PC-3 (cell line): ENCODE results near the gene ASF1A. TPM values are rescaled to one million over a fixed set of nuclear protein-coding genes. Genes with fewer than 3 reads are reported as not detected.

Source experiments
- ATAC-seq: fragments of 200-7000 bp; cut with Tn5 transposase; 2 replicates; pipeline ENCODE4 v1.9.1; 2020; ENCODE audit warnings: mild to moderate bottlenecking, moderate library complexity
- BruUV-seq: library from RNA; stranded (reverse); fragments of 400-500 nt; replicated peaks from 2 replicates; lab custom pipeline; 2021; lab: Mats Ljungman, UMichigan
- CTCF ChIA-PET: fragments of 300-600 bp; sonication (Branson Sonifier 250); formaldehyde crosslinking; loops from one replicate; lab custom pipeline; 2022; ENCODE audit warnings: antibody characterized with exemption; lab: Charles Lee
- POLR2A ChIA-PET: fragments of 300-600 bp; sonication (Branson Sonifier 250); formaldehyde crosslinking; loops from one replicate; lab custom pipeline; 2022; ENCODE audit warnings: antibody characterized with exemption; ENCODE audit not compliant: unreplicated experiment; lab: Charles Lee
- DNase-seq: peaks from one replicate; pipeline ENCODE4 v3.0.0-alpha.2; 2015
- H2AFZ ChIP-seq: fragments of 300-600 bp; sonication (generic); 2 replicates; pipeline ENCODE4 v1.6.0; 2016; ENCODE audit warnings: antibody characterized with exemption, low read length
- H3F3A ChIP-seq: fragments of 300-600 bp; sonication (generic); one replicate; pipeline ENCODE4 v1.6.0; 2017; ENCODE audit warnings: antibody characterized with exemption, low read length, control low read depth, mild to moderate bottlenecking; ENCODE audit not compliant: unreplicated experiment
- H3K27ac ChIP-seq: fragments of 300-600 bp; sonication (generic); 2 replicates; pipeline ENCODE4 v1.5.1; 2016; ENCODE audit warnings: mild to moderate bottlenecking, low read length
- H3K27me3 ChIP-seq: fragments of 300-600 bp; sonication (generic); 2 replicates; pipeline ENCODE4 v1.6.1; 2016; ENCODE audit warnings: low read length, mixed read lengths
- H3K36me3 ChIP-seq: fragments of 300-600 bp; sonication (generic); 2 replicates; pipeline ENCODE4 v1.6.1; 2016; ENCODE audit warnings: low read depth, mixed run types, low read length, mixed read lengths
- H3K4me1 ChIP-seq: fragments of 300-600 bp; sonication (generic); 2 replicates; pipeline ENCODE4 v1.5.1; 2016; ENCODE audit warnings: low read length; ENCODE audit not compliant: insufficient read depth
- H3K4me2 ChIP-seq: fragments of 300-600 bp; sonication (generic); 2 replicates; pipeline ENCODE4 v1.6.0; 2016; ENCODE audit warnings: low read length
- H3K4me3 ChIP-seq: fragments of 300-600 bp; sonication (generic); 2 replicates; pipeline ENCODE4 v1.5.1; 2016; ENCODE audit warnings: mild to moderate bottlenecking, low read length, mixed read lengths
- H3K79me2 ChIP-seq: fragments of 300-600 bp; sonication (generic); 2 replicates; pipeline ENCODE4 v1.6.1; 2017; ENCODE audit warnings: low read length, mixed read lengths
- H3K9ac ChIP-seq: fragments of 300-600 bp; sonication (generic); 2 replicates; pipeline ENCODE4 v1.6.0; 2016; ENCODE audit warnings: mild to moderate bottlenecking, low read length
- H3K9me2 ChIP-seq: fragments of 300-600 bp; sonication (generic); replicated peaks from 2 replicates; pipeline ENCODE4 v1.6.1; 2016; ENCODE audit warnings: mixed run types, low read length, mixed read lengths
- H3K9me3 ChIP-seq: fragments of 300-600 bp; sonication (generic); 2 replicates; pipeline ENCODE4 v1.6.1; 2016; ENCODE audit warnings: low read length, mixed read lengths
- H4K20me1 ChIP-seq: fragments of 300-600 bp; sonication (generic); 2 replicates; pipeline ENCODE4 v1.6.1; 2016; ENCODE audit warnings: low read length, mixed read lengths
- EZH2 ChIP-seq: fragments of 300-600 bp; sonication (generic); IDR thresholded peaks from one replicate; pipeline ENCODE4 v1.6.1; 2017; ENCODE audit warnings: antibody characterized with exemption, mild to moderate bottlenecking, low read length; ENCODE audit not compliant: unreplicated experiment
- EZH2phosphoT487 ChIP-seq: fragments of 300-600 bp; sonication (generic); IDR thresholded peaks from 2 replicates; pipeline ENCODE4 v1.6.1; 2018; ENCODE audit warnings: mild to moderate bottlenecking, antibody characterized with exemption, low read length, borderline replicate concordance
- intact Hi-C: fragments of 100-400 bp; cut with micrococcal nuclease; formaldehyde crosslinking; loops from 2 replicates; pipeline ENCODE4 v1.9.0; 2023
- total RNA-seq: library from RNA; depleted of rRNA; stranded (reverse); fragments of >200 nt; gene quantifications from 2 replicates; pipeline ENCODE4 v1.2.3, GENCODE V29; 2014
- TF ChIP-seq, protein P1 (sequence below): fragments of 300-600 bp; sonication (generic); conservative IDR thresholded peaks from 2 replicates; pipeline ENCODE4 v1.5.1; 2017; ENCODE audit warnings: antibody characterized with exemption, low read depth, mild to moderate bottlenecking, low read length

The ASF1A gene
- total RNA-seq, 1 experiment from 2014 or later = 25.0 TPM

DNA sequence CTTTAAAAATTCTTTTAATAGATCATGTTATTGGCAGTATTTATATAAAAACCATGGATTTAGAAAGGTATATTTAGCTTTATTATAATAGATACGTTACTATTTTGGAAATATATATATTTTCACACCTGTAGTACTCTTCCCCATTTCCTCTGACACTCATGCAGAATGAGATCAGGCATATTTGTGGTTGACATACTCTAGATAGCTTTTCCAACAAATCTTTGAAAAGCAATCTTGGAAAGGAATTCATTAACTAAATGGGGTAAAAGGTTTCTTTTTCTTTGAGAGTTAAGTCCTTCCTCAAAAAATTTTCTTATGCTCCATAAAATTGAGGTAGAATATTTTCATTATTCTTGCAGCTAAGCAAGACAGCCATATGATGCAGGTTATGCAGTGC, 14.5 kb downstream of the ASF1A start:
- Histone ChIP-seq H3K4me1 (no peaks in the 10 kb centered on the region), H3F3A (no peaks in the 10 kb centered on the region), H4K20me1 (0 out of 2 replicates have a peak, but pooled peaks cover 3% of the 10 kb centered on the region), H3K9me3 (no peaks in the 10 kb centered on the region), H3K27me3 (no peaks in the 10 kb centered on the region), H3K36me3 (peaks cover 74% of the 10 kb centered on the region), H3K27ac (no peak overlapping the region), H3K9me2 (no peaks in the 10 kb centered on the region), H3K4me2 (no peak overlapping the region), H3K4me3 (no peak overlapping the region), H2AFZ (no peak overlapping the region), H3K79me2 (peaks cover 10% of the 10 kb centered on the region), H3K9ac (no peak overlapping the region)
- TF ChIP-seq EZH2 = no peak
- TF ChIP-seq, protein P1, sequence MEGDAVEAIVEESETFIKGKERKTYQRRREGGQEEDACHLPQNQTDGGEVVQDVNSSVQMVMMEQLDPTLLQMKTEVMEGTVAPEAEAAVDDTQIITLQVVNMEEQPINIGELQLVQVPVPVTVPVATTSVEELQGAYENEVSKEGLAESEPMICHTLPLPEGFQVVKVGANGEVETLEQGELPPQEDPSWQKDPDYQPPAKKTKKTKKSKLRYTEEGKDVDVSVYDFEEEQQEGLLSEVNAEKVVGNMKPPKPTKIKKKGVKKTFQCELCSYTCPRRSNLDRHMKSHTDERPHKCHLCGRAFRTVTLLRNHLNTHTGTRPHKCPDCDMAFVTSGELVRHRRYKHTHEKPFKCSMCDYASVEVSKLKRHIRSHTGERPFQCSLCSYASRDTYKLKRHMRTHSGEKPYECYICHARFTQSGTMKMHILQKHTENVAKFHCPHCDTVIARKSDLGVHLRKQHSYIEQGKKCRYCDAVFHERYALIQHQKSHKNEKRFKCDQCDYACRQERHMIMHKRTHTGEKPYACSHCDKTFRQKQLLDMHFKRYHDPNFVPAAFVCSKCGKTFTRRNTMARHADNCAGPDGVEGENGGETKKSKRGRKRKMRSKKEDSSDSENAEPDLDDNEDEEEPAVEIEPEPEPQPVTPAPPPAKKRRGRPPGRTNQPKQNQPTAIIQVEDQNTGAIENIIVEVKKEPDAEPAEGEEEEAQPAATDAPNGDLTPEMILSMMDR = no peak
- no peak for TF ChIP-seq EZH2phosphoT487
- BruUV-seq = no TSS peak
- ChIA-PET CTCF (no interaction called here), POLR2A (no interaction called here)
- no peak for DNase-seq
- intact Hi-C loops = no loop called here
- ATAC-seq = no peak

DNA sequence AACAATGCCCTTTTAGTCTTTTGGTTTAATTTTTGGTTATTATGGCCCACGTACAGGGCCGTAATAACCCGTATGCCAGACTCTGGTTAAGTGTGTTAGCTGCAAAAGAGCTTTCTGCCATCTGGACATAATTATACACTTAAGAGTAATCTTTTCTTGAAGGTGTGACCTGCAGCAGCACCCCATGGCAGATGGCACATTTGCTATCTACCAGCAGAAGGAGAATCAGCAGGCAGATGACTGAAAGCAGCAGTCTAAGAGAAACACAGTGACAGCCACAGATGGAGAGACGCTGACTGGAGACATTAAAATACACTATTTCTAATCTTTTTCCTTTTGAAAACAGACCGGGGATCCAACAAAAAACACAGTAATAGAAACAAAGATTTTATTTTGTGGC, 18.7 kb downstream of the ASF1A start:
- Histone ChIP-seq H3K36me3 (peaks cover 47% of the 10 kb centered on the region), H3K27ac (no peak overlapping the region)
- intact Hi-C loops = no loop called here

DNA sequence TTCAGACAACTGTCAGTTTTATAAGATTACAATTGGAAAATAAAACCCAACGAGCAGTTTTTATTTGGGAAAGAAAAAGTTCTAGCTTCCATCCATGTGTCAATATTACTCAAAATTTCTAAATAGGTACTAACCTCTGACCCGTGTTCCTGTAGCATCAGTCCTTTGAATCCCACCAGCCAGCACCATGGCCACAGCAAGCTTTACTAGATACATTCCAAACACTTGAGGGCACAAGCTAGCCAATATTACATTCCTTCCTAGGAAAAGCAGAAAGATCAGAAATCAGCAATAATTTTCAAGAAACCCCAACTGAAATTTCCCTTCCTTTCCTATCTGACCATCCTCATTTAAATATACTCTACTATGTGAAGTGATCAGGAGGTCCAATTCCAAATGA, 19.2 kb downstream of the ASF1A start:
- ATAC-seq = no peak
- no peaks in the 10 kb centered on the region for H3K9me2 ChIP-seq
- no peak overlapping the region for H2AFZ ChIP-seq
- no peak overlapping the region for H3K4me3 ChIP-seq
- no peaks in the 10 kb centered on the region for H3K79me2 ChIP-seq
- H3K4me1 ChIP-seq = no peaks in the 10 kb centered on the region
- no peaks in the 10 kb centered on the region for H3F3A ChIP-seq
- POLR2A ChIA-PET = no interaction called here
- TF ChIP-seq EZH2 (no peak), EZH2phosphoT487 (no peak)
- TF ChIP-seq, protein P1 = no peak
- no peaks in the 10 kb centered on the region for H4K20me1 ChIP-seq
- no peaks in the 10 kb centered on the region for H3K27me3 ChIP-seq
- H3K9me3 ChIP-seq = no peaks in the 10 kb centered on the region
- no peak overlapping the region for H3K9ac ChIP-seq
- intact Hi-C loops = no loop called here
- no peak overlapping the region for H3K27ac ChIP-seq
- peaks cover 42% of the 10 kb centered on the region for H3K36me3 ChIP-seq
- no peak for DNase-seq
- CTCF ChIA-PET = no interaction called here
- BruUV-seq = no TSS peak
- no peak overlapping the region for H3K4me2 ChIP-seq

More for the DNA sequence above, 18.7 kb downstream of the ASF1A start:
- ATAC-seq = no peak
- Histone ChIP-seq H3K4me1 (no peaks in the 10 kb centered on the region), H3K9me3 (no peaks in the 10 kb centered on the region), H3K4me3 (no peak overlapping the region), H2AFZ (no peak overlapping the region), H3F3A (no peaks in the 10 kb centered on the region), H3K9me2 (no peaks in the 10 kb centered on the region), H3K79me2 (no peaks in the 10 kb centered on the region), H4K20me1 (no peaks in the 10 kb centered on the region), H3K9ac (no peak overlapping the region), H3K4me2 (no peak overlapping the region), H3K27me3 (no peaks in the 10 kb centered on the region)
- CTCF ChIA-PET = no interaction called here
- no TSS peak for BruUV-seq
- POLR2A ChIA-PET = no interaction called here
- no peak for TF ChIP-seq EZH2phosphoT487
- TF ChIP-seq EZH2 = no peak
- TF ChIP-seq, protein P1 = no peak
- DNase-seq = no peak
